WERI-Rb-1 (cell line): ENCODE data around the gene ZNF791.
"Not testable (repeated sequence)": the region's sequence is repeated elsewhere in the genome, so short reads cannot be mapped to it uniquely, and the experiment has no call there.

ENCODE experiments used
- DNase-seq: peaks from one replicate; pipeline ENCODE4 v3.0.0-alpha.2; 2020
- H3K27ac ChIP-seq: fragments of 250-450 bp; sonication (Bioruptor Pico); 2 replicates; pipeline ENCODE4 v1.5.1; 2020; ENCODE audit warnings: mild to moderate bottlenecking, moderate library complexity
- H3K27me3 ChIP-seq: fragments of 250-450 bp; sonication (Bioruptor Pico); 2 replicates; pipeline ENCODE4 v1.5.1; 2021; ENCODE audit warnings: mild to moderate bottlenecking, low read depth, moderate library complexity; ENCODE audit not compliant: insufficient read depth, severe bottlenecking
- H3K36me3 ChIP-seq: fragments of 250-450 bp; sonication (Bioruptor Pico); 2 replicates; pipeline ENCODE4 v1.5.1; 2020; ENCODE audit warnings: mild to moderate bottlenecking, moderate library complexity
- H3K4me3 ChIP-seq: 2 replicates; pipeline ENCODE4 v1.5.1; 2011; ENCODE audit warnings: low read depth, mild to moderate bottlenecking, control low read depth, low read length
- H3K9me3 ChIP-seq: fragments of 250-450 bp; sonication (Bioruptor Pico); 2 replicates; pipeline ENCODE4 v1.5.1; 2021; ENCODE audit warnings: mild to moderate bottlenecking, moderate library complexity; ENCODE audit not compliant: severe bottlenecking
- CTCF ChIP-seq: IDR thresholded peaks from 2 replicates; pipeline ENCODE4 v1.5.1; 2011; ENCODE audit warnings: low read depth, mild to moderate bottlenecking, control low read depth, inconsistent platforms, low read length

ZNF791 gene

DNA sequence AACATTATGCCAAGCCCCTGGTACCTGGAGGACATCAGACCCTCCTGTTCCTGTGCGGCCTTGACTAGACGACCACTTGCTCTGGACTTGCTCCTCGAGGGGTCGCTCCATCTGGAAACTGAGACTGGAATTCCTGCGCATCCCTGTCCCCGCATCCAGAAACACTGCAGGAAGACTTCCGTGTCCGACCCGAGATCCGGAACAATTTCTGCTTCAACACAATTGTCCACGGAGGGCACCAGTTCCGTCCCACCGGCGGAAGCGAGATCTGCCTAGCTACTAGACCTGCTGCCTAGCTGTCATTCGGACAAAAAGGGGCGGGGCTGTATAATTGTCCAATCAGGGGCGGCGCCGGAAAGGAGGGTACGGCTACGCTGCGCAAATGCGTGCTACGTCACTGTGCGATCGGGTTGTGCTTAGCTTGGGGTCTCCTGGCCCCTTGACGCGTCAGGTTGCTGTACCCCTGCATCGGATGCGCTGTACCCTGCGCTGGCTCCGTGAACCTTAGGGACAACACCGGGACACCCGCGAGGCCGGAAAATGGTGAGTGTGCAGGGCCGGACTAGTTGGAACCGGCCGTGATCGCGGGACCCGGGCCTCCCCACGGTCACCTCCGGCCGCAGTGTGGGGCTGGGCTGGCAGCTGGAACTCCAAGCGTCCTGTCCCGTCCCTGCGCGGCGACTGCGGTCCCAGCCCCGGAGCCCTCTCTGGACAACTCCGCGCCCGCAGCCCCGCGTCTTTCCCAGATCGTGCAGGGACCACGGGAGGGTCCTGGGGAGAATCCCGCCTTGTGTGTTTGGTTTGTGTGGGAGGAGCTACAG lies at the start of gene ZNF791, which contains the start of gene ZNF490:
Gene ZNF791 (plus strand): TSS at position 381 of the 821 bp plus-strand sequence. CDS start 160 bp downstream, at position 541.
Gene ZNF490 (minus strand): TSS at position 274 of the 821 bp plus-strand sequence. CDS start 133 bp downstream, at position 141.
- Histone ChIP-seq H3K36me3 (peaks cover 40% of the 10 kb centered on the region), H3K27ac (peak within 1 kb of the TSS; percentile 89)

DNA sequence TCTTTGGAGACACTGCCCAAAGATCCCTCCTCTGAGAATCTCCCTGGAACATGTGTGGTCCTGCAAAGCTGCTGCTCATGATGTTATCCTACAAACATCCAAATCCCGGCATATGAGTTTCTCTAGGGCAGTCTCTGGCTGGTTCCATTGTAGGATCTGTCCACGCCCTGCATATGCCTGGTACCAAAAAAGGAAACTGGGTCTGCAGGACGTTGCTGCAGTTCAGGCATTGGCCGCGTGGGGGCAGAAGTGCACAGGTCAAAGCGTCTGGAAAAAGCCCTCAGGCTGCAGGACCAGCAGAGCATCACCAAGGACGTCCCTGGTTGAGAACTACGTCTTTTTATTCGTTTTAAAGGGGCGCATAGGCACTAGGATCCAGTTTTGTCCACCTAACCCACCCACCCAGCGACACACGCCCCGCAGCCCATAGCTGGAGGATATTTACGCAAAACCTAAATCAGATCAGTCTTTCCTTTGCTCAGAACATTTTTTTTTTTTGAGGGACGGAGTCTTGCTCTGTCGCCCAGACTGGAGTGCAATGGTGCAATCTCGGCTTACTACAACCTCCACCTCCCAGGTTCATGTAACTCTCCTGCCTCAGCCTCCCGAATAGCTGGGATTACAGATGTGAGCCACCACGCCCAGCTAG lies 46.6 kb upstream of the ZNF791 start:
- H3K4me3 ChIP-seq, result no peak overlapping the region
- H3K27ac ChIP-seq, result no peak overlapping the region
- TF ChIP-seq CTCF, result peak; percentile 94
- H3K27me3 ChIP-seq, result no peaks in the 10 kb centered on the region
- no peaks in the 10 kb centered on the region for H3K9me3 ChIP-seq
- DNase-seq, result peak; percentile 89
- H3K36me3 ChIP-seq, result no peaks in the 10 kb centered on the region

More for the DNA sequence above, at the start of gene ZNF791, which contains the start of gene ZNF490:
- Histone ChIP-seq H3K4me3 (peak within 1 kb of the TSS; percentile 100), H3K27me3 (no peaks in the 10 kb centered on the region), H3K9me3 (no peaks in the 10 kb centered on the region)
- TF ChIP-seq CTCF, result no peak
- DNase-seq, result peak; percentile 99

DNA sequence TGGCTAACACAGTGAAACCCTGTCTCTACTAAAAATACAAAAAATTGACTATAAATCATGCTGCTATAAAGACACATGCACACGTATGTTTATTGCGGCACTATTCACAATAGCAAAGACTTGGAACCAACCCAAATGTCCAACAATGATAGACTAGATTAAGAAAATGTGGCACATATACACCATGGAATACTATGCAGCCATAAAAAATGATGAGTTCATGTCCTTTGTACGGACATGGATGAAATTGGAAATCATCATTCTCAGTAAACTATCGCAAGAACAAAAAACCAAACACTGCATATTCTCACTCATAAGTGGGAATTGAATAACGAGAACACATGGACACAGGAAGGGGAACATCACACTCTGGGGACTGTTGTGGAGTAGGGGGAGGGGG lies 44.3 kb upstream of the ZNF791 start:
- DNase-seq, H3K27ac ChIP-seq, H3K36me3 ChIP-seq, H3K4me3 ChIP-seq, H3K9me3 ChIP-seq, H3K27me3 ChIP-seq: not testable (repeated sequence)

GRCh38 chr19:12567951-12568350 lies 42.8 kb upstream of the ZNF791 start:
- Histone ChIP-seq H3K4me3 (no peak overlapping the region), H3K27ac (no peak overlapping the region), H3K27me3 (no peaks in the 10 kb centered on the region), H3K36me3 (no peaks in the 10 kb centered on the region), H3K9me3 (no peaks in the 10 kb centered on the region)
- TF ChIP-seq CTCF, result no peak
- DNase-seq, result no peak

- H3K27me3 ChIP-seq, result no peaks in the 10 kb centered on the region
- no peak overlapping the region for H3K4me3 ChIP-seq
- H3K27ac ChIP-seq, result no peak overlapping the region
- DNase-seq, result no peak
- H3K9me3 ChIP-seq, result no peaks in the 10 kb centered on the region
- H3K36me3 ChIP-seq, result peaks cover 12% of the 10 kb centered on the region
- TF ChIP-seq CTCF, result no peak
Measured at GRCh38 chr19:12574036-12574435, 36.7 kb upstream of the ZNF791 start.

DNA sequence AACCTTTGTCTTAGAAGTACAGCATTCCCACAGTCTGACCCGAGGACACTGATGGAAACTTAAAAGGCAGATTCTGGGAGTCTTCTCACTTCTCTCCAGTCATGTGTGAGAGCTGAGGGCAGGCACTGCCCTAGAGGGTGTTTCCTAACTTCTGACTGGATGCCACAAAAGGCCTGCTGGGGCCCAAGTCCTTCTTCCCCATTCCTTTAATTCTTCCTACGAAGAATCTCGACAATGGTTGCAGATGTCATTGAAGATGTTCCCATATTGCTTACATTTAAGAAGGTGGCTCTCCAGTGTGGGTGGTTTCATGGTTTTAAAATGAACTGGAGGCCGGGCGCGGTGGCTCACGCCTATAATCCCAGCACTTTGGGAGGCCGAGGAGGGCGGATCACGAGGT lies 32.1 kb upstream of the ZNF791 start:
- no peak for DNase-seq
- peaks cover 50% of the 10 kb centered on the region for H3K36me3 ChIP-seq
- no peak for TF ChIP-seq CTCF
- peaks cover 11% of the 10 kb centered on the region for H3K9me3 ChIP-seq
- no peak overlapping the region for H3K4me3 ChIP-seq
- no peak overlapping the region for H3K27ac ChIP-seq
- no peaks in the 10 kb centered on the region for H3K27me3 ChIP-seq
